Activated naive CD8-positive, alpha-beta T cell (primary cell): Measurements from ENCODE around the gene GPR150.
A peak's percentile ranks its signal among the peaks of the same experiment; 100 is the strongest.

Source experiments
- H3K27ac Mint-ChIP-seq: one replicate; pipeline ENCODE4 v1.8.0; 2021; ENCODE audit warnings: mixed read lengths
- H3K27me3 Mint-ChIP-seq: one replicate; pipeline ENCODE4 v1.8.0; 2021; ENCODE audit warnings: mixed read lengths
- H3K36me3 Mint-ChIP-seq: one replicate; pipeline ENCODE4 v1.8.0; 2021; ENCODE audit warnings: mixed read lengths
- H3K4me1 Mint-ChIP-seq: one replicate; pipeline ENCODE4 v1.8.0; 2021; ENCODE audit warnings: low read depth, mixed read lengths
- H3K4me3 Mint-ChIP-seq: one replicate; pipeline ENCODE4 v1.8.0; 2021; ENCODE audit warnings: mild to moderate bottlenecking, mixed read lengths
- H3K9me3 Mint-ChIP-seq: one replicate; pipeline ENCODE4 v1.8.0; 2021; ENCODE audit warnings: low read depth, mixed read lengths

GPR150 gene

DNA sequence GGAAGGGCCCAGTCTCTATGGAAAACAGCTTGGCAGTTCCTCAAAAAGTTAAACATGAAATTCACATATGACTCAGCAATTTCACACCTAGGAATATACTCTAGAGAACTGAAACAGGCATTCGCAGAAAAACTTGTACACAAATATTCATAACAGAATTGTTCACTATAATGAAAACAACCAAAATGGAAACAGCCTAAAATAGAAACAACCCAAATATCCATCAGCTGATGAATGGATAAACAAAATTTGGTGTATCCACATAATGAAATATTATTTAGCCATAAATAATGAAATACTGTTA, 4.8 kb upstream of the GPR150 start:
- Mint-ChIP-seq H3K27ac (no peak overlapping the region), H3K27me3 (no peaks in the 10 kb centered on the region), H3K9me3 (peaks cover 6% of the 10 kb centered on the region), H3K4me1 (peaks cover 26% of the 10 kb centered on the region), H3K36me3 (peaks cover 11% of the 10 kb centered on the region), H3K4me3 (no peak overlapping the region)

DNA sequence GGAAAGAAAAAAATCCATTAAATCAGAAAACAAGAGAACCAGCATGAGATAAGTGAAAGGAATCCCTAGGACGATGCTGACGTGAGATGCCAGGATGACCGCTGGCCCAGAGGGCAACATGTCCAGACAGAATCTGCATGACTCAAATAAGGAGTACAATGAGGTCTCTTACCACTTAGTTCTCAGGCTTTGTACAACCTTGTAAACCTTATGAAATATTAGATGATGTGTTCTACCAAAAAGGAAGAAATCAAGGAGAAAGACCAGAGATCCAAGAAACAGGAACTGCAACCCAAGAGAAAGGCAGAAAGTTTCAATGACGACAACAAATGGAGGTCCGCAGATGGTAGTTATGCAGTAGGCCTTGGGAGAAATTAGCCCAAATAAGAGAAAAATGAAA, 2.8 kb upstream of the GPR150 start:
- Mint-ChIP-seq H3K4me1 (peaks cover 32% of the 10 kb centered on the region), H3K4me3 (no peak overlapping the region), H3K9me3 (peaks cover 6% of the 10 kb centered on the region), H3K36me3 (peaks cover 11% of the 10 kb centered on the region), H3K27me3 (no peaks in the 10 kb centered on the region), H3K27ac (no peak overlapping the region)

DNA sequence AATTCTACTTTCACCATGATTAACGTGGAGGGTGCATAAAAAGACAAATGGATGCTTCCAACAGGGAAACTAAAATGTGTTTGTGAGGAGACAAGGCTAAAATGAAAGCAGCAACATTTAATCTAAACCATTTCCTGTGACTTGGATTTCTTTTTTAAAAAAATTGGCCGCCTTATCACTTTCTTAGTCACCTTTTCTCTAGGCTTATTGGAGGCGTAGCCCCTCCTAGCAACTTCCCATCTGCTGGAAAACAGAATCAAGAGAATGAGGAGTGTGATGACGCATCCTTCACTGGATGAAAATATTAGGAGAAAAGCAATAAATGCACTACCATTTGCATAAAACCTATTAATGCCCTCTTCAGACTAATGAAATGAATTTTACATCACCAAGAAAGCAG, 791 bp upstream of the GPR150 start:
- Mint-ChIP-seq H3K27ac (no peak overlapping the region), H3K36me3 (peaks cover 3% of the 10 kb centered on the region), H3K4me3 (peak overlapping the region; percentile 94), H3K9me3 (no peaks in the 10 kb centered on the region), H3K27me3 (no peaks in the 10 kb centered on the region), H3K4me1 (peaks cover 48% of the 10 kb centered on the region)

DNA sequence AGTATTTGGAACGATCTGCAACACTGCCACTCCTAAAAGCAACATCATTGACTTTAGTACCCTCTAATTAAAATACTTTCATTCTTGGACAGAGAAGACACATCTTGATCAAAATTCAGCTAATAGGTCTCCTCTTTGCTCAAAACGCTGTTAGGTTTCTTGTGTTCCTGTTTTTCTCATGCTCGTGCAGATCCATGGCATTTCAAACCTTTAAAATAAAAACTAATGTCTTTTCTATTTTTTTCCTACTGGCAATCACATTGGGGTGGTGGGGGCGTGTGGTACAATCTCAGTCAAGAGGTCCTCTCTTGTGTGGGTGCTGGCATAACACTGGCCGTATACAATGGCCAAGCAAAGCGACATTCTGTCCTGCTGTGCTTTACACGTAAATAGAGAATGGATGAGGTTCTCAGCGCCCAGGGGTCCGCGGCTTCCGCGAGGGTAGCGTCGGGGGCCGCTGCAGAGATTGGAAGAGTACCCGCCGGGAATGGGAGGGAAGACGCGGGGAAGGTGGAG, 315 bp upstream of the GPR150 start:
- H3K27me3 Mint-ChIP-seq = no peaks in the 10 kb centered on the region
- no peaks in the 10 kb centered on the region for H3K9me3 Mint-ChIP-seq
- peak overlapping the region; percentile 94 for H3K4me3 Mint-ChIP-seq
- H3K27ac Mint-ChIP-seq = peak overlapping the region; percentile 87
- peaks cover 48% of the 10 kb centered on the region for H3K4me1 Mint-ChIP-seq
- peaks cover 3% of the 10 kb centered on the region for H3K36me3 Mint-ChIP-seq

DNA sequence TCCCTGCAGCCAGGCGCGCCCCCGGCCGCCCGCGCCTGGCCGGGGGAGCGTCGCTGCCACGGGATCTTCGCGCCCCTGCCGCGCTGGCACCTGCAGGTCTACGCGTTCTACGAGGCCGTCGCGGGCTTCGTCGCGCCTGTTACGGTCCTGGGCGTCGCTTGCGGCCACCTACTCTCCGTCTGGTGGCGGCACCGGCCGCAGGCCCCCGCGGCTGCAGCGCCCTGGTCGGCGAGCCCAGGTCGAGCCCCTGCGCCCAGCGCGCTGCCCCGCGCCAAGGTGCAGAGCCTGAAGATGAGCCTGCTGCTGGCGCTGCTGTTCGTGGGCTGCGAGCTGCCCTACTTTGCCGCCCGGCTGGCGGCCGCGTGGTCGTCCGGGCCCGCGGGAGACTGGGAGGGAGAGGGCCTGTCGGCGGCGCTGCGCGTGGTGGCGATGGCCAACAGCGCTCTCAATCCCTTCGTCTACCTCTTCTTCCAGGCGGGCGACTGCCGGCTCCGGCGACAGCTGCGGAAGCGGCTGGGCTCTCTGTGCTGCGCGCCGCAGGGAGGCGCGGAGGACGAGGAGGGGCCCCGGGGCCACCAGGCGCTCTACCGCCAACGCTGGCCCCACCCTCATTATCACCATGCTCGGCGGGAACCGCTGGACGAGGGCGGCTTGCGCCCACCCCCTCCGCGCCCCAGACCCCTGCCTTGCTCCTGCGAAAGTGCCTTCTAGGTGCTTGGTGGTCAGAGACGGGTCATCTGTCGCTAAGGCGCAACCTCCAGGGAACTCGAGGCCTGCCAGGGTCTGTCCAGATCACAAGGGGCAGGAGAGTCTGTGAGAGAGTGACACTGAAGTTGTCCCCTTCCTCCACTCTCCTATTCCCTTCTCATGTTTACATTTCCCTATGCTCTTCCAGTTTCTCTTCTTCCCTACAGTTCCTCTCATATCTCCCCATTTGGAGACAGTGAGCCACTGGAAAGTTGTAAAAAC, 1.3 kb downstream of the GPR150 start:
- H3K27me3 Mint-ChIP-seq = no peaks in the 10 kb centered on the region
- H3K36me3 Mint-ChIP-seq = no peaks in the 10 kb centered on the region
- H3K4me3 Mint-ChIP-seq = peak overlapping the region; percentile 84
- peak overlapping the region; percentile 92 for H3K27ac Mint-ChIP-seq
- peaks cover 41% of the 10 kb centered on the region for H3K4me1 Mint-ChIP-seq
- no peaks in the 10 kb centered on the region for H3K9me3 Mint-ChIP-seq

DNA sequence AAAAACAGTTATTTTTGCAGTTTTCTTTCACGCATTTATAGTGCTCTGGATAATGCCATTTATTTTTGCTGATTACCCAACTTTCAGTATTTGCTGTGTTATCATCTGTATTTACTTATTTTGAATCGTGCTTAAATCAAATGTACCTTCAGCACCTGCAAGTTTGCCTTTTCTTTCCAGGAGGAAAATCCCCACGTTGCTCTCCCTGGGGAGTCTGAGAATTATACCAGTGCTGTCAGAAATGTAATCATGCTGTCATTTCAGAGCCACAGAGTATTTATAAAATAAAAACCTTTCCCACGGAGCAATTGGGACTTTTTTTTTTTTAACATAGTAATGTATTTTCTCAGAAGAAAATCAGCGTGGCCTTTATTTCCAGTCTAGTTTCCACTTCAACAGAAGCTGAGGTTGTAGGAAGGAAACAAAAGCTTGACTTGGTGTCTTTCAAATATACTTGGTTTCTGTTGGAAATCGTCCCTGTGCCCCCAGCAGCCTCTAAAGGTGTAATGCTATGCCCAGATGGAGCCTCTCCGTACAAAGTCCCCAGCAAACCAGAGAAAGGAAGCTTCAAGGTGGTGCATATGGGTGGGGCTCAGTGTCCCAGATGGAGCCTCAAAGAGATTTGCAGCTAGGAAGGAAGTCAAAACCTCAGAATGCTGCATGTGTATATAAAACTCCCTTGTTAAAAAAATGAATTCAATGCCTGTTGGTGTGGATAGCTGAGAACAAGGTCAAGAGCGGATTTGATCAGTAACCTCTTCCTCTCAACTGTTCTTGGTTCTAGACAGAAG, 2.1 kb downstream of the GPR150 start:
- Mint-ChIP-seq H3K4me1 (peaks cover 41% of the 10 kb centered on the region), H3K27ac (peak overlapping the region; percentile 92)

DNA sequence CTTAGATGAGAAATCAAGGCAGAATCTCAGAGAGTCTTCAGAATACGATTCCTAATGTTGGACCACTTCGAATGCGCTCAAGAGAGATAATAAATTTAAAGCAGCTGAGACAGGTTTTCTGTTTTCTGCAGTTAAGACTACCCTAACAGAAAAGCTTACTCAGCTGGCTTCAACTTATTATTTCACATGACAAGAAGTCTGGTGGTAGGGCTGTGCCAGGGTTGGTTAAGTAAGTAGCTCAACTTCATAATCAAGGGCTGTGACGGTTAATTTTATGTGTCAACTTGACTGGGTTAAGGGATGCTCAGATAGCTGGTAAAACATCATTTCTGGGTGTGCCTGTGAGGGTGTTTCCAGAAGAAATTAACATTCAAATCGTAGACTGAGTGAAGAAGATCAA, 3.8 kb downstream of the GPR150 start:
- Mint-ChIP-seq H3K36me3 (no peaks in the 10 kb centered on the region), H3K9me3 (no peaks in the 10 kb centered on the region), H3K27me3 (no peaks in the 10 kb centered on the region), H3K4me3 (no peak overlapping the region), H3K27ac (no peak overlapping the region), H3K4me1 (peaks cover 35% of the 10 kb centered on the region)

More for the DNA sequence above, 2.1 kb downstream of the GPR150 start:
- H3K36me3 Mint-ChIP-seq = no peaks in the 10 kb centered on the region
- peak overlapping the region; percentile 84 for H3K4me3 Mint-ChIP-seq
- no peaks in the 10 kb centered on the region for H3K27me3 Mint-ChIP-seq
- no peaks in the 10 kb centered on the region for H3K9me3 Mint-ChIP-seq

DNA sequence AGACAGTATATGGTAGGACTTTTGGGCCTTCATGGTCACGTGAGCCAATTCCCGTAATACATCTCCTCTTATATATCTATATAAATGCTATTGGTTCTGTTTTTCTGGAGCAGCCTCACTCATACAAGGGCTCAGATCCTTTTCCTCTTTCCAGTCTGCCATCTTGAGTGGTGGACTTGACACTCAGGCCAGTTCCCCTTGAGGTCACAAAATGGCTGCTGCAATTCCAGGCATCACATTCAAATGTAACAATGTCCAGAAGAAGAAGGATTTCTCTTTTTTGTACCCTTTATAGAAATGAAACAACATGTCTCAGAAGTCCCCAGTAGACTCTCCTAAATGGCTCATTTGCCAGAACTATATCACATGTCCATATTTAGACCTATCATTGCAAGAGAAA, 4.5 kb downstream of the GPR150 start:
- Mint-ChIP-seq H3K9me3 (no peaks in the 10 kb centered on the region), H3K4me1 (peaks cover 28% of the 10 kb centered on the region), H3K36me3 (no peaks in the 10 kb centered on the region), H3K27me3 (no peaks in the 10 kb centered on the region), H3K27ac (no peak overlapping the region), H3K4me3 (no peak overlapping the region)

DNA sequence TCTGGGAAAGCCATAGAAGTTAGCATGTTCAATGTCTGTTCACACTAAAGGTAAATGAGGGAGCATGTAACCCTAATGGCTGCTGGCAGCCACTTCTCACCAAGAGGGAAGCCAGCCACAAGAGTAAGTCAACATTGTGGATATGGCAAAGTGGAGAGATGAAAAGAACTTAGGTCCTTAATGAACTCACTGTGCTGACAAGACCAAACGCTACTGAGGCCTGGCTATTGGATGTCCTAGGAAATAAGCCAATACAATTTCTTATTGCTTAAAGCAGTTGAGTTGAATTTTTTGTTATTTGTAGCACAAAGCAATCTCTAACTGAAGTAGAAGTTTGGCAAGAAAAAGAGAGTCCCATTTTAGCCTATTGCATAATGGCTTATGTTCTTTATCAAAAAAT, 6.8 kb downstream of the GPR150 start:
- Mint-ChIP-seq H3K9me3 (no peaks in the 10 kb centered on the region), H3K27me3 (no peaks in the 10 kb centered on the region), H3K4me3 (no peak overlapping the region)

DNA sequence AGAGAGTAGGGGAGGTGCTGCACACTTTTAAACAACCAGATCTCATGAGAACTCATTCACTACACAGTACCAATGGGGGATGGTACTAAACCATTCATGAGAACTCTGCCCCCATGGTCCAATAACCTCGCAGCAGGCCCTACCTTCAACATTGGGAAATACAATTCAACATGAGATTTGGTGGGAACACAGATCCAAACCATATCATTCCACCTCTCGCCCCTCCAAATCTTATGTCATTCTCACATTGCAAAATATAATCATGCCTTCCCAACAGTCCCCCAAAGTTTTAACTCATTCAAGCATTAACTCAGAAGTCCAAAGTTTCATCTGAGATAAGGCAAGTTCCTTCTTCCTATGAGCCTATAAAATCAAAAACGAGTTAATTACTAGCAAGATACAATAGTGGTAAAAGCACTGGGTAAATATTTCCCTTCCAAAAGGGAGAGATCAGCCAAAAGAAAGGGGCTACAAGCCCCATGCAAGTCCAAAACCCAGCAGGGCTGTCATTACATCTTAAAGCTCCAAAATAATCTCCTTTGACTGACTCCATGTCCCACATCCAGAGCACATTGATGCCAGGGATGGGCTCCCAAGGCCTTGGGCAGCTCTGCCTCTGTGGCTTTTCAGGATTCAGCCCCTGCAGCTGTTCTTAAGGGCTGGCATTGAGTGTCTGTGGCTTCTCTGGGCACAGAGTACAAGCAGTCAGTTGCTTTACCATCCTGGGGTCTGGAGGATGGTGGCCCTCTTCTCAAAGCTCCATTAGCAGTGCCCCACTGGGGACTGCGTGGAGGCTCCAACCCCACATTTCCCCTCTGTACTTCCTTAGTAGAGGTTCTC, 8.3 kb downstream of the GPR150 start:
- peaks cover 28% of the 10 kb centered on the region for H3K4me1 Mint-ChIP-seq
- no peak overlapping the region for H3K27ac Mint-ChIP-seq
- H3K27me3 Mint-ChIP-seq = no peaks in the 10 kb centered on the region
- H3K4me3 Mint-ChIP-seq = no peak overlapping the region
- H3K9me3 Mint-ChIP-seq = no peaks in the 10 kb centered on the region
- H3K36me3 Mint-ChIP-seq = no peaks in the 10 kb centered on the region

More for the DNA sequence above, 6.8 kb downstream of the GPR150 start:
- H3K27ac Mint-ChIP-seq = no peak overlapping the region
- no peaks in the 10 kb centered on the region for H3K36me3 Mint-ChIP-seq
- peaks cover 28% of the 10 kb centered on the region for H3K4me1 Mint-ChIP-seq

DNA sequence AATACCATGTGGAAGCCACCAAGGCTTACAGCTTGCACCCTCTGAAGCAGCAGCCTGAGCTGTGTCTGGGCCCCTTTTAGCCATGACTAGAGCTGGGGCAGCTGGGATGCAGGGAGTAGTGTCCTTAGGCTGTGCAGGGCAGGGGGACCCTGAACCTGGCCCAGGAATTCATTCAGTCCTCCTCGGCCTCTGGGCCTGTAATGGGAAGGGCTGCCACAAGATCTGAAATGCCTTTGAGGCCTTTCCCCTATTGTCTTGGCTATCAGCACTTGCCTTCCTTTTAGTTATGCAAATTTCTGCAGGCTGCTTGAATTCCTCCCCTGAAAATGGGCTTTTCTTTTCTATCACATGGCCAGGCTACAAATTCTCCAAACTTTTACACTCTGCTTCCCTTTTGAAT, 9.0 kb downstream of the GPR150 start:
- H3K27ac Mint-ChIP-seq = no peak overlapping the region
- H3K27me3 Mint-ChIP-seq = no peaks in the 10 kb centered on the region

DNA sequence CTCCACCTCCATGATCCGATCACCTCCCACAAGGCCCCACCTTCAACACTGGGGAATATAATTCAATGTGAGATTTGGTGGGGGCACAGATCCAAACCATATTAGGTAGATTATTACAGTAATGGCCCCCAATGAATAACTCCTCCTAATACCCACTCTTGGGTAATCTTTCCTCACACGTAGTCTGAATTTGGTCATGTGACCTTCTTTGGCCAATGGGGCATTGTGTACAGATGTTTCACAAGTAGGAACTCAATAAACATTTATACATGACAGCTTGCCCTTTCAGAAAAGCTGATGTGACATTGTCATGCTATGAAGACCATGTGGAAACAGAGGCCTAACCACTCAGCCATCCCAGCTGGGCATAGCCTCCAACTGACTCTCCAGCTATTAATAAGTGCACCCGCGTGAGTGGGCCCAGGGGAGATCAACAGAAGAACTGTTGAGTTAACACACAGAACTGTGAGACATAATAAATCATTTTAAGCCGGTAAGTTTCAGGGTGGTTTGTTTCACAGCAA, 10.6 kb downstream of the GPR150 start:
- no peaks in the 10 kb centered on the region for H3K27me3 Mint-ChIP-seq
- H3K4me1 Mint-ChIP-seq = peaks cover 25% of the 10 kb centered on the region
- H3K27ac Mint-ChIP-seq = peak overlapping the region; percentile 13
- H3K4me3 Mint-ChIP-seq = no peak overlapping the region
- H3K36me3 Mint-ChIP-seq = no peaks in the 10 kb centered on the region
- H3K9me3 Mint-ChIP-seq = no peaks in the 10 kb centered on the region

More for the DNA sequence above, 9.0 kb downstream of the GPR150 start:
- no peaks in the 10 kb centered on the region for H3K9me3 Mint-ChIP-seq
- no peak overlapping the region for H3K4me3 Mint-ChIP-seq
- H3K4me1 Mint-ChIP-seq = peaks cover 25% of the 10 kb centered on the region
- no peaks in the 10 kb centered on the region for H3K36me3 Mint-ChIP-seq

DNA sequence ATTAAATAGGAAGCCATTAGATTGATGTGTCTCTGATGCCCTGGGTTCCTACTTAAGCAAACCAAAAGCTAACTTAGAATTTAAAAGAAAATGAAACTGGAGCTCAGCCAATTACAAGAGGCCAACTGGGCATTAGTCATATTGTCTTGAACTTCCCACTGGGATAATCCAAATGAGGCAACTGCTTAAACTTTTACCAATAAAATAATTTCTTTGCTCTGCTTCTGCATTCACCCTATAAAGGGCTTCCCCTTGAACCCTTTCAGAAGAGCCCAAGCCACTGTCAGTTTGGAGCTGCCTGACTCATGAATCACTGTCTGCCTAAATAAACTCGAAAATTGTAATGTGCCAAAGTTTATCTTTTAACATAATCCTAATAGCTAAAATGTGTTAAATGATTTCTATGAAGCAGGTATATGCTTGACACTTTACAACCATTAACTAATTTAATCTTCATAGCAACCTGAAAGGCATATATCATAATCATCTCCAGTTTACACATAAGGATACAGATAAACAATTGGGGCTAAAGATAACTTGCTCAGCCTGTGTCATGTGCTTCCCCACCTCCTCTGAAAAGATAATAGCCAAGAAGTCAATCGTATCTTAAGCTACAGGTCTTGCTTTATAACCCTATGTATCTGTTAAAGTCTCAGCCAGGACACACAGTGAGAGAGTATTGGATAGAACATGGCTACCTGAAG, 11.5 kb downstream of the GPR150 start:
- Mint-ChIP-seq H3K9me3 (no peaks in the 10 kb centered on the region), H3K4me3 (peak overlapping the region; percentile 33), H3K27ac (peak overlapping the region; percentile 98), H3K36me3 (no peaks in the 10 kb centered on the region), H3K27me3 (no peaks in the 10 kb centered on the region), H3K4me1 (peaks cover 25% of the 10 kb centered on the region)
